Panc1 (cell line): ENCODE data around the gene SGK1.

Source experiments
- CTCF ChIP-seq: fragments of 450-650 bp; IDR thresholded peaks from 2 replicates; pipeline ENCODE4 v1.5.1; 2017; ENCODE audit warnings: mild to moderate bottlenecking
- POLR2AphosphoS5 ChIP-seq: IDR thresholded peaks from 2 replicates; pipeline ENCODE4 v1.6.1; 2012; ENCODE audit warnings: mild to moderate bottlenecking, low read depth, low read length, moderate library complexity
- REST ChIP-seq, 2 experiments: IDR thresholded peaks; 2 replicates each; pipeline ENCODE4 v1.6.1; 2011 to 2012; ENCODE audit warnings: low read depth in 2 of 2, control low read depth in 1 of 2, low read length in 1 of 2, mild to moderate bottlenecking in 1 of 2, moderate library complexity in 1 of 2; ENCODE audit not compliant: insufficient read depth in 1 of 2
- SIN3A ChIP-seq: IDR thresholded peaks from 2 replicates; pipeline ENCODE4 v1.6.1; 2012; ENCODE audit warnings: low read depth, mild to moderate bottlenecking, low read length, moderate library complexity, borderline replicate concordance; ENCODE audit not compliant: insufficient read depth
- TCF7L2 ChIP-seq: IDR thresholded peaks from 2 replicates; pipeline ENCODE4 v1.6.1; 2011; ENCODE audit warnings: mild to moderate bottlenecking, low read depth, low read length, inconsistent platforms

GRCh38 chr6:134187751-134188150, 130.2 kb downstream of the SGK1 start:
- TF ChIP-seq REST (IDR thresholded peaks at IDR 0.05; ENCODE audit: insufficient read depth in 1 of 2, low read depth in 2 of 2, low read length in 1 of 2): no peak
- no peak for TF ChIP-seq CTCF
- no peak for TF ChIP-seq POLR2AphosphoS5
- TF ChIP-seq SIN3A: no peak
- no peak for TF ChIP-seq TCF7L2
